Measurements from ENCODE around the gene CCDC102B.
"Not testable (repeated sequence)": the region's sequence is repeated elsewhere in the genome, so short reads cannot be mapped to it uniquely, and the experiment has no call there.

Gene CCDC102B

DNA sequence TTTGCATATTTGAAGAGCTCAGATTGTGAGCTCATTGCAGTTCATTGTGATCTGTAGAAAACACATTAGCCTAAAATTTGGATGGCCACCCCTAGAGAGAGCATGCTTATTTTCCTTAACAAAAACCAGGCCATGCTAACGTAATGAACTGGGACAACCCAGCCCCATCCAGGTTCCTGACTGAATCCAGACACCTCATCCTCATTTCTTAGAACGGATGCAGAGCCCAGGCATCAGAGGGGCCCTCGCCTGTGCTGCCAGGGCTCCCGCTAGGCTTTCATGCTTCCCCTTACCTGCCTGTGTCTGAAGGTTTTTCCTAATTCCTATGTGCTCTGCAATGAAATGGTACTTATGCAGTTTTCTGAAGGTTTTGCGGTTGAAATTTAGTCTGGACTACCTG is 171.1 kb downstream of the CCDC102B start:
- DNase-seq (ENCODE audit: low read depth in 1 of 2, low spot score in 1 of 2), result no peak

DNA sequence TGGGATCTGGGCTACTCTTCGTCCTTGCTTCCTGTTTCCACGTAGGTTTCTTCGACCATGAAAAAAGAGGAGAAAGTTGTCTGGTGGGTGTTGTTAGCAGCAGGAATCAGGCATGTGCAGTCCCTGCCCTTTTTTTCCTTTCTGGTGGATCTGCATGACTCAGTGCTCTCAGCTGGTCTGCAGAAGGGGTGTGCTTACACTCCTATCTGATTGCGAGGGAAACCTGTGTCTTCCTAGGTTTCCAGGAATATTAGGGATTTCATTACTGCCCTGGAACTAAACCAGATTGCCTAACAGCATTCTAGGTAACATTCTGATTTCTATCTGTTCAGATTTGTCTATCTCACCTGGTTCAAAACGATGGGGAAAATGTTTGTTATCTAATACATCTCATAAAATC is 174.3 kb downstream of the CCDC102B start:
- DNase-seq (ENCODE audit: low read depth in 1 of 2, low spot score in 1 of 2), result no peak

GRCh38 chr18:68979737-68980136 is 181.9 kb downstream of the CCDC102B start:
- no peak for DNase-seq (ENCODE audit: low read depth in 1 of 2, low spot score in 1 of 2)

- DNase-seq (ENCODE audit: low read depth in 1 of 2, low spot score in 1 of 2), result no peak
Measured at GRCh38 chr18:68983126-68983525, 185.2 kb downstream of the CCDC102B start.

- no peak for DNase-seq (ENCODE audit: low read depth in 1 of 2, low spot score in 1 of 2)
Measured at GRCh38 chr18:68984342-68984741, 186.5 kb downstream of the CCDC102B start.

DNA sequence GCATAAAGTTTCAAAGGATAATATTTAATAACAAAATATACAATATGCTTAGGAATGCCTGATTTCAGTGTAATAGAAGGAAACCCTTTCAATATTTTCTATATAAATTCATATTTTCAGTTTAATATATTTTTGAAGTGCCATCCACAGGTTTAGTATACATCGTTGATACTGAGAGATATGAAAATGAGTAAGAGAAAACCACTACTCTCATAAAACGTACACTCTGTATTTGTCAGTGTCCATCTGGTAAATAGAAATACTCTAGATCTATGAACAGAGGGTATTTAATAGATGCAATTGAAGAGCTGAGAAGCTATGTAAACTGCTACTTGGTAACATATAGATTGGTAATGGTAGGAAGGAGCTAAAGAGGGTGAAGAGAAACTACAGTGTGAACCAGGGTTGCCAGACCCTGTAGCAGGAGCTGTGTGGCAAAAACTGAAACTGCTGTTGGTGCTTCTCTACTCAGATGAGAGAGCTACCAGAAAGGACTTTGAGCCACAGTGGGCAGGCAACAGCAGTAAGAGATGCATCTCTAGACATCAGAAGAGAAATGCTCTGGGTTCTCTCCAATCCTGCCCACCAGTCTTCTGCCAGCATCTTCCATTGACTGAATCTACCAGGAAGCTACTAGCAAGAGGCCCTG is 187.4 kb downstream of the CCDC102B start:
- no peak for DNase-seq (ENCODE audit: low read depth in 1 of 2, low spot score in 1 of 2)

- DNase-seq (ENCODE audit: low read depth in 1 of 2, low spot score in 1 of 2), result peak in 1 of 2 donors; percentile 7
Measured at GRCh38 chr18:68991286-68991685, 193.4 kb downstream of the CCDC102B start.

GRCh38 chr18:68992719-68993482 is 195.0 kb downstream of the CCDC102B start:
- no peak for DNase-seq (ENCODE audit: low read depth in 1 of 2, low spot score in 1 of 2)

DNA sequence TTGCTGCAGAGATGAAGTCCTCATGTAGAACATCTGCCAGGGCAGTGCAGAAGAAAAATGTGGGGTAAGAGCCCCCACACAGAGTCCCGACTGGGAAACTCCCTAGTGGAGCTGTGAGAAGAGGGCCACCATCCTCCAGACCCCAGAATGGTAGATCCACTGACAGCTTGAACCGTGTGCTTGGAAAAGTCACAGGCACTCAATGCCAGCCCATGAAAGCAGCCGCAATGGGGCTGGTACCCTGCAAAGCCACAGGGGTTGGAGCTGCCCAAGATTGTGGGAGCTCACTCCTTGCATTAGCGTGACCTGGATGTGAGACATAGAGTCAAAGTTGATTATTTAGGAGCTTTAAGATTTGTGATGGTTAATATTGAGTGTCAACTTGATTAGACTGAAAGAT is 197.8 kb downstream of the CCDC102B start:
- no peak for DNase-seq (ENCODE audit: low read depth in 1 of 2, low spot score in 1 of 2)

DNA sequence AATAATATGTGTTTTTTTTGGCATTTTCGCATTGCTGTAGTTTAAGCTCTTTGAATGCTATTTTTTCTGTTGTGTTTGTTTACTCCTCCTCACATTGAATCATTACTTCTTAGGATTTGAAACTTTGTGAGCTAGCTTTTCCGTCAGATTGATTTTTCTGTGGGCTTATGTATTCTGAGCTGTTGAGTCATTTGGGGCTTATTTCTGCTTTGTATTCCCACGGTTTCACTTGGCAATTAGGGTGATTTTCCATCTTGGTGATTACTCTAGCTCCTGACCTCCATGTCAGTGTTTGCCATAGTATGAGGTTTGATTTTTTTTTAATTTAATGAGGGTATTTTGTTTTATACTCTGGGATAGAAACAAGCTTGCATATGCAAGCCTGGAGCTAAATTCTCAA is 200.0 kb downstream of the CCDC102B start:
- DNase-seq (ENCODE audit: low read depth in 1 of 2, low spot score in 1 of 2), result no peak

- no peak for DNase-seq (ENCODE audit: low read depth in 1 of 2, low spot score in 1 of 2)
Measured at GRCh38 chr18:69000366-69000765, 202.5 kb downstream of the CCDC102B start.

DNA sequence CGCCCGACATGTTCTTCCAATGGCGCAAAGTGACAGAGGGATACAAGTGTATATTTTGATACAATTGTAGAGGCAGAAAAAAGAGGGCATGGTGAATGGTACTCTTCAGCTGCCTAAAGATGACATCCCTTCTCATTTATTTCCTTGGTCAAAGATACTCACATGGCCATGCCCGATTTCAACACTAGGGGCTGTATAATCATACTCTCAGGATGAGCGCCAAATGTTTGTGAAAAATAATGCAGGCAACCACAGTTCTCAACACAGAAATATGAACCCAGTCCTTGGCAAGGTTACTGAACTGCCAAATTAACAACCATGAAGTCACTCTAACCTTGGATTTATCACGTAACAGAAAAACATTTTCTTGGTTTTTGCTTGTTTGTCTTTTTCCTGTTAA is 204.4 kb downstream of the CCDC102B start:
- no peak for DNase-seq (ENCODE audit: low read depth in 1 of 2, low spot score in 1 of 2)

DNA sequence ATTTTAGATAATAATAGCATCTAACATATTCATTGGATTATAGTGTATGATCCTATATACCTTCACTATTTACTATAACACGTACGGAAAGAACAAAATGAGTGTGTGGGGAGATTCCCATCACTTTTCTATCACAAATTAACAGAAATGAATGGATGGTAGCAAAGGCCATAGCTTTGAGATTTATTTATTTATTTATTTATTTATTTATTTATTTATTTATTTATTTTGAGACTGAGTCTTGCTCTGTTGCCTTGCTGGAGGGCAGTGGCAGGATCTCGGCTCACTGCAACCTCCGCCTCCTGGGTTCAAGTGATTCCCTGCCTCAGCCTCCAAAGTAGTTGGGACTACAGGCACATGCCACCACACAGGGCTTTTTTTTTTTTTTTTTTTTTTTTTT is 208.3 kb downstream of the CCDC102B start:
- DNase-seq (ENCODE audit: low read depth in 1 of 2, low spot score in 1 of 2), result not testable (repeated sequence)

- no peak for DNase-seq (ENCODE audit: low read depth in 1 of 2, low spot score in 1 of 2)
Measured at GRCh38 chr18:69008538-69008937, 210.7 kb downstream of the CCDC102B start.

- DNase-seq (ENCODE audit: low read depth in 1 of 2, low spot score in 1 of 2), result no peak
Measured at GRCh38 chr18:69021211-69021805, 223.4 kb downstream of the CCDC102B start.

DNA sequence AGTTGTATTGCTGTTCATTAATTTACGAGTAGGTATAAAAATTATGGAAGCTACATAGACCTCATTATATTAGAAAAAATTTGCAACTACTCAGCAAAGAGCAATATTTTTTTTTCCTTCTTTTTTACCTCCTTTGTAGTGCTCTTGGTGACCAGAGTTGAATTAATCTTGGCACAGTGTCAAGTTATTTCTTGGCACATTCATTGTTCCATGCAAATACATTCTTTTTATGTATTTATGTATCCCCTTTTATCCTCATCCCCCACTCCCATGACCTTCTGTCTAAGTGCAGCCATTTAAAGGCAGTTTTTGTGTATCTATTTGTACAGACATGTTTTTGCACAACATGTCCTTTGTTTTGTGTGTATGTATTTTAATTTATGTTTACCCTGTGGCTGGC is 224.5 kb downstream of the CCDC102B start:
- no peak for DNase-seq (ENCODE audit: low read depth in 1 of 2, low spot score in 1 of 2)

GRCh38 chr18:69031571-69031970 is 233.7 kb downstream of the CCDC102B start:
- DNase-seq (ENCODE audit: low read depth in 1 of 2, low spot score in 1 of 2), result no peak

DNA sequence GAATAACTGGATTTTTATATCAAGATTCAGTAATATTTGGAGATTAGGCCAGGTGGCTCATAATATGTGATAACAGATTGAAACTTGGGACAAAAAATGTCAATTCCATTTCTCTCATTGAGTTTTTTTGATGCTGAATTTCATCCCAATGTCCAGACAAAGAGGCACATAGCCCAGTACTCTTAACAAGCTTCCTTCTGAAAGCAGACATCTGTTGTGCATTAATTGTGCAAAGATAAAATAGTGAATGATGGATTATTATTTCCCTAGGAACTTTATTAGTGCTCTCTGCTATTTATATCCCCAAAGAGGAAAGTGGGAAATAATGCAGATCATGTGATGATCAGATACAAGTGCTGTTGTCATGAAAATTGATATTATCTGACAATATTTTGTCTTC is 234.1 kb downstream of the CCDC102B start:
- DNase-seq (ENCODE audit: low read depth in 1 of 2, low spot score in 1 of 2), result no peak

DNA sequence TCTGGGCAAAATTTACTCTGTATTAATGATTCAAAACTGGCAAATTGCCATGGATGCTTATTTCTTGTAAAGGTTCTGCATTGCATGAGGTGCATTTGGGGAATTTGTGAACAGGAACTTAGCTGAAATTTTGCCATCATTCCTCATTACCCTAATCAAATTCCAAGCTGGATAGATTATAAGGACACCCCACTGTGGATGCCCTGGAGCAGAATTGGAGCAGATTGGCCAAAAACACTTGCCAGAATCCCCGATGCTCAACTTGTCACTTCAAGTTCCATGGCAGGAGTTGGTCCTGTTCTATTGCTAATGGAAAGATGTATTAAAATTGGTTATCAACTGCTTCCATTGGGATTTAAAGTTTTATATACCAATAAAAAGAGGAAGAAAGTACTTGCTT is 237.9 kb downstream of the CCDC102B start:
- DNase-seq (ENCODE audit: low read depth in 1 of 2, low spot score in 1 of 2), result no peak

DNA sequence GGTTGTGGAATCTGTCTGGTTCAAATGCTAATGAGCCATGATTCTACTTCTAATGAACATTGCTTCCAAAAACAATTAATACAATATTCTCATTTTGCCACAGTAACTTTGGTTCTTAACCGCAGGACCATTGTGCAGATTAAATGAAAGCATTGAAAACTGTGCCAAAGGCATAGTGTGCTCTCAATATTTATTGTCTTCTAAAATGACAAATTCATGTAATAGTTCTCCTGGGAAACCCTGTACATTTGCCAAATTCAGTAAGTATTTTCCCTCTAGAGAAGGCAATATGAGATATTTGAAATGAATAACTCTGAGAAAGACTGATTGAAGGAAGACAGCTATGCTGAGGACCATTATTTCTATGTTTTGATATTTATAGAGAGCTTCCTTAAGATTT is 246.3 kb downstream of the CCDC102B start:
- DNase-seq (ENCODE audit: low read depth in 1 of 2, low spot score in 1 of 2), result no peak

- no peak for DNase-seq (ENCODE audit: low read depth in 1 of 2, low spot score in 1 of 2)
Measured at GRCh38 chr18:69064063-69064462, 266.2 kb downstream of the CCDC102B start.

GRCh38 chr18:69067048-69067447 is 269.2 kb downstream of the CCDC102B start:
- no peak for DNase-seq (ENCODE audit: low read depth in 1 of 2, low spot score in 1 of 2)

All from activated CD4-positive, alpha-beta T cell treated with anti-CD3 and anti-CD28 coated beads, Interleukin-2, amount 50 U/mL, for 24 hours (primary cell).